OCI-LY7 (cell line): Measurements from ENCODE around the gene FOXP3. TPM values are rescaled to one million over a fixed set of nuclear protein-coding genes. Genes with fewer than 3 reads are reported as not detected.

Experiments used
- BruUV-seq: library from RNA; stranded (reverse); fragments of 400-500 nt; replicated peaks from 2 replicates; lab custom pipeline; 2021; lab: Mats Ljungman, UMichigan
- CTCF ChIA-PET: fragments of 300-600 bp; sonication (Branson Sonifier 250); formaldehyde crosslinking; loops from one replicate; lab custom pipeline; 2022; ENCODE audit warnings: antibody characterized with exemption; ENCODE audit not compliant: unreplicated experiment; lab: Charles Lee
- POLR2A ChIA-PET: fragments of 300-600 bp; sonication (Branson Sonifier 250); formaldehyde crosslinking; loops from one replicate; lab custom pipeline; 2022; ENCODE audit warnings: antibody characterized with exemption; lab: Charles Lee
- DNase-seq: peaks from one replicate; pipeline ENCODE4 v3.0.0-alpha.2; 2015; ENCODE audit warnings: low spot score
- H2AFZ ChIP-seq: fragments of 200-600 bp; sonication (generic), shearing (Covaris generic); 2 replicates; pipeline ENCODE4 v1.6.1; 2014; ENCODE audit warnings: mild to moderate bottlenecking, antibody characterized with exemption, low read length, moderate library complexity
- H3K27ac ChIP-seq: fragments of 200-600 bp; sonication (generic); 2 replicates; pipeline ENCODE4 v1.5.1; 2014; ENCODE audit warnings: mixed run types, low read depth, mild to moderate bottlenecking, moderate library complexity, low read length, inconsistent platforms; ENCODE audit not compliant: poor library complexity, severe bottlenecking
- H3K36me3 ChIP-seq: fragments of 200-600 bp; sonication (generic); 2 replicates; pipeline ENCODE4 v1.6.1; 2014; ENCODE audit warnings: mild to moderate bottlenecking, antibody characterized with exemption, low read length, moderate library complexity, mixed read lengths; ENCODE audit not compliant: insufficient read depth
- H3K4me1 ChIP-seq: fragments of 200-600 bp; sonication (generic); 2 replicates; pipeline ENCODE4 v1.5.1; 2014; ENCODE audit warnings: mild to moderate bottlenecking, low read length; ENCODE audit not compliant: insufficient read depth, poor library complexity, severe bottlenecking
- H3K4me2 ChIP-seq: fragments of 200-600 bp; sonication (generic); 2 replicates; pipeline ENCODE4 v1.6.1; 2014; ENCODE audit warnings: mild to moderate bottlenecking, low read length
- H3K4me3 ChIP-seq: fragments of 200-600 bp; sonication (generic); 2 replicates; pipeline ENCODE4 v1.5.1; 2014; ENCODE audit warnings: mild to moderate bottlenecking, low read depth, low read length; ENCODE audit not compliant: poor library complexity, severe bottlenecking
- H3K79me2 ChIP-seq: fragments of 200-600 bp; sonication (generic); 2 replicates; pipeline ENCODE4 v1.6.1; 2016; ENCODE audit warnings: low read depth, mild to moderate bottlenecking, low read length, moderate library complexity, mixed read lengths; ENCODE audit not compliant: insufficient read depth
- H3K9me2 ChIP-seq: fragments of 200-600 bp; sonication (generic); 2 replicates; pipeline ENCODE4 v1.6.1; 2016; ENCODE audit warnings: mild to moderate bottlenecking, low read length, mixed read lengths; ENCODE audit not compliant: insufficient read depth
- H3K9me3 ChIP-seq: fragments of 200-600 bp; sonication (generic); 2 replicates; pipeline ENCODE4 v1.6.1; 2014; ENCODE audit warnings: mild to moderate bottlenecking, mixed run types, low read length, mixed read lengths
- H4K20me1 ChIP-seq: fragments of 200-600 bp; sonication (generic); 2 replicates; pipeline ENCODE4 v1.6.1; 2014; ENCODE audit warnings: mild to moderate bottlenecking, antibody characterized with exemption, low read length, moderate library complexity, mixed read lengths; ENCODE audit not compliant: insufficient read depth
- CTCF ChIP-seq: fragments of 200-600 bp; sonication (generic); conservative IDR thresholded peaks from 2 replicates; pipeline ENCODE4 v1.5.1; 2014; ENCODE audit warnings: mild to moderate bottlenecking, antibody characterized with exemption, low read length, moderate library complexity, mixed read lengths
- EZH2phosphoT487 ChIP-seq: fragments of 200-600 bp; sonication (generic); IDR thresholded peaks from 2 replicates; pipeline ENCODE4 v1.6.1; 2018; ENCODE audit warnings: low read depth, borderline replicate concordance, mild to moderate bottlenecking, mixed run types, antibody characterized with exemption, low read length, moderate library complexity, mixed read lengths
- intact Hi-C: fragments of 100-400 bp; cut with micrococcal nuclease; formaldehyde crosslinking; loops from one replicate; pipeline ENCODE4 v1.10.0; 2022; ENCODE audit not compliant: unreplicated experiment
- total RNA-seq, 2 experiments: library from RNA; depleted of rRNA in 1 of 2; stranded (reverse); fragments of >200 nt in 1 of 2; shearing (Covaris generic) in 1 of 2; gene quantifications; 2 replicates each; pipeline ENCODE4 v1.2.3, GENCODE V29; 2014 to 2022

Gene FOXP3
- total RNA-seq, 2 experiments from 2014 or later, result 0.06 to 0.57 TPM

- H3K79me2 ChIP-seq, result no peaks in the 10 kb centered on the region
- H3K36me3 ChIP-seq, result no peaks in the 10 kb centered on the region
- no peak for DNase-seq
- H3K27ac ChIP-seq, result no peak overlapping the region
- no peaks in the 10 kb centered on the region for H4K20me1 ChIP-seq
- intact Hi-C loops, result no loop called here
- ChIA-PET POLR2A (no interaction called here), CTCF (interaction anchor here (0.6 kb wide), 1 partner anchor 23 kb away, joined by 4 read pairs; no protein-coding TSS in a partner anchor)
- H3K9me2 ChIP-seq, result no peaks in the 10 kb centered on the region
- BruUV-seq, result no TSS peak
- no peaks in the 10 kb centered on the region for H3K9me3 ChIP-seq
- TF ChIP-seq EZH2phosphoT487, result no peak
- TF ChIP-seq CTCF, result no peak
- H3K4me1 ChIP-seq, result no peaks in the 10 kb centered on the region
- H3K4me2 ChIP-seq, result no peak overlapping the region
- H3K4me3 ChIP-seq, result no peak overlapping the region
- no peak overlapping the region for H2AFZ ChIP-seq
Observed at GRCh38 chrX:49247916-49248811, 16.3 kb downstream of the FOXP3 start.

GRCh38 chrX:49247346-49247745 lies 17.2 kb downstream of the FOXP3 start:
- H3K4me3 ChIP-seq, result no peak overlapping the region
- ChIA-PET CTCF (no interaction called here), POLR2A (no interaction called here)
- no peaks in the 10 kb centered on the region for H3K36me3 ChIP-seq
- H3K4me2 ChIP-seq, result no peak overlapping the region
- TF ChIP-seq CTCF (no peak), EZH2phosphoT487 (no peak)
- H4K20me1 ChIP-seq, result no peaks in the 10 kb centered on the region
- no peak overlapping the region for H2AFZ ChIP-seq
- no peaks in the 10 kb centered on the region for H3K9me2 ChIP-seq
- no peaks in the 10 kb centered on the region for H3K4me1 ChIP-seq
- no peak overlapping the region for H3K27ac ChIP-seq
- DNase-seq, result no peak
- no peaks in the 10 kb centered on the region for H3K79me2 ChIP-seq
- no peaks in the 10 kb centered on the region for H3K9me3 ChIP-seq
- BruUV-seq, result no TSS peak
- intact Hi-C loops, result no loop called here

GRCh38 chrX:49246541-49246940 lies 18.0 kb downstream of the FOXP3 start:
- Histone ChIP-seq H3K4me3 (no peak overlapping the region), H3K9me2 (no peaks in the 10 kb centered on the region), H4K20me1 (no peaks in the 10 kb centered on the region), H3K27ac (no peak overlapping the region), H3K36me3 (no peaks in the 10 kb centered on the region), H3K9me3 (no peaks in the 10 kb centered on the region), H3K4me2 (no peak overlapping the region), H3K79me2 (no peaks in the 10 kb centered on the region), H2AFZ (no peak overlapping the region), H3K4me1 (no peaks in the 10 kb centered on the region)
- no peak for TF ChIP-seq CTCF
- TF ChIP-seq EZH2phosphoT487, result no peak
- intact Hi-C loops, result no loop called here
- POLR2A ChIA-PET, result no interaction called here
- DNase-seq, result no peak
- no TSS peak for BruUV-seq
- CTCF ChIA-PET, result no interaction called here
